Transverse colon (tissue), 4 donors: ENCODE data around the gene AFG1L.

Experiments
- POLR2A ChIP-seq: fragments of 450-650 bp; IDR thresholded peaks from one replicate; pipeline ENCODE4 v1.6.1; 2016; ENCODE audit warnings: antibody characterized with exemption, mild to moderate bottlenecking, moderate library complexity
- POLR2AphosphoS5 ChIP-seq, 3 donors: sonication (generic); formaldehyde crosslinking; IDR thresholded peaks; one replicate each; pipeline ENCODE4 v1.6.1; 2016; ENCODE audit warnings: antibody characterized with exemption in 3 of 3
- TF ChIP-seq, protein P1 (sequence below), 5 experiments: fragments of 200-600 bp in 3 of 5; fragments of 450-650 bp in 2 of 5; sonication (generic) in 3 of 5; IDR thresholded peaks; 1 replicate in 2 of 5; 2 replicates in 3 of 5; pipeline ENCODE4 v1.5.1; 2016 to 2017; ENCODE audit warnings: antibody characterized with exemption in 5 of 5, inconsistent platforms in 3 of 5, mild to moderate bottlenecking in 2 of 5, moderate library complexity in 1 of 5

DNA sequence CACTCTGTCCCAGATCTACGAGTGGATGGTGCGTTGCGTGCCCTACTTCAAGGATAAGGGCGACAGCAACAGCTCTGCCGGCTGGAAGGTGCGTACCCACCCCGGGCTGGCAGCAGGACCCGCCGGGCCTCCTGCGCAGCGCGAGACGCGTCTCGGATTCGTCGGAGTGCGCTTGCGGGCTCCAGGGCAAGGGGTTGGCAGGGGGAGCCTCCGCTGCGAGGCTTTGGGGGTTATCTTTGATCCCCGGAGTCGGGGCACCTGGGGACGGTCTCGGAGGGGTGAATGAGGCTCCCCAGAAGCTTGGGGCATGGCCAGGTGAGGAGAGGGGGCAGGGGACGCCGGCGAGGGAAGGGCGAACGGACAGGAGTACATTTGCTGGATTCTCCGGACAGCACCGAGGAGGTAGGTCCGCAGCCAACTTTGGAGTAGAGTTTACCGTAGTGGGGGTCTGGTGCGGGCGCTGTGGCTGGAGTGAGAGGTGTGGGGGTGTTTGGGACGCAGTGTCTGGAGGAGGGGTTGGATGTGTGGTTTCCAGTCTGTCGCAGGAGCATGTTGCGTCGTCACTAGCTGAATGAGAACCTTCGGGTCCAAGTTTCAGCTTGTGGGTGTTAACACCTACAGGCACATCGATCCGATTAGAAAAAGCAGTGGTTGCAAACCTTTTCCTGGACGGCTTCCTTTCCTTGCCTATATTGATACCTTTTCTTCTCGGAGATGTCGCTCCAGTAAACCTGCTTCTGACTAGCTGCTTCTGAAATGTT is 267.1 kb downstream of the AFG1L start:
- TF ChIP-seq, protein P1, sequence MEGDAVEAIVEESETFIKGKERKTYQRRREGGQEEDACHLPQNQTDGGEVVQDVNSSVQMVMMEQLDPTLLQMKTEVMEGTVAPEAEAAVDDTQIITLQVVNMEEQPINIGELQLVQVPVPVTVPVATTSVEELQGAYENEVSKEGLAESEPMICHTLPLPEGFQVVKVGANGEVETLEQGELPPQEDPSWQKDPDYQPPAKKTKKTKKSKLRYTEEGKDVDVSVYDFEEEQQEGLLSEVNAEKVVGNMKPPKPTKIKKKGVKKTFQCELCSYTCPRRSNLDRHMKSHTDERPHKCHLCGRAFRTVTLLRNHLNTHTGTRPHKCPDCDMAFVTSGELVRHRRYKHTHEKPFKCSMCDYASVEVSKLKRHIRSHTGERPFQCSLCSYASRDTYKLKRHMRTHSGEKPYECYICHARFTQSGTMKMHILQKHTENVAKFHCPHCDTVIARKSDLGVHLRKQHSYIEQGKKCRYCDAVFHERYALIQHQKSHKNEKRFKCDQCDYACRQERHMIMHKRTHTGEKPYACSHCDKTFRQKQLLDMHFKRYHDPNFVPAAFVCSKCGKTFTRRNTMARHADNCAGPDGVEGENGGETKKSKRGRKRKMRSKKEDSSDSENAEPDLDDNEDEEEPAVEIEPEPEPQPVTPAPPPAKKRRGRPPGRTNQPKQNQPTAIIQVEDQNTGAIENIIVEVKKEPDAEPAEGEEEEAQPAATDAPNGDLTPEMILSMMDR (IDR thresholded peaks at IDR 0.05) = no peak
- TF ChIP-seq POLR2AphosphoS5 (IDR thresholded peaks at IDR 0.05) = peak in 1 of 3 donors; percentile 17
- TF ChIP-seq POLR2A = no peak
